ENCODE measurements around the gene MICB. TPM values are rescaled to one million over a fixed set of nuclear protein-coding genes. Genes with fewer than 3 reads are reported as not detected.
A peak's percentile ranks its signal among the peaks of the same experiment; 100 is the strongest.
"Not testable (repeated sequence)": the region's sequence is repeated elsewhere in the genome, so short reads cannot be mapped to it uniquely, and the experiment has no call there.

The MICB gene
- polyA plus RNA-seq, 1 donor (not counting 4 experiments of a cell fraction or from before 2014, with no cell fraction given): 8.6 TPM

GRCh38 chr6:31493875-31494694 is 3.9 kb upstream of the MICB start:
- Histone ChIP-seq H3K79me2 (ENCODE audit: control insufficient read depth, insufficient read depth, low read length) (peaks cover 4% of the 10 kb centered on the region), H3K4me2 (ENCODE audit: control insufficient read depth, extremely low read depth, insufficient read depth, low read depth, low read length) (peak overlapping the region; percentile 84), H4K20me1 (ENCODE audit: control insufficient read depth, extremely low read depth, insufficient read depth, low read length) (no peaks in the 10 kb centered on the region), H2AFZ (ENCODE audit: control insufficient read depth, low read length) (peak overlapping the region; percentile 38), H3K27me3 (ENCODE audit: control insufficient read depth, extremely low read depth, insufficient read depth, low read length) (no peaks in the 10 kb centered on the region), H3K27ac (ENCODE audit: control insufficient read depth, insufficient read depth, low read length) (peak overlapping the region; percentile 69), H3K4me1 (ENCODE audit: control insufficient read depth, extremely low read depth, insufficient read depth, low read length) (peaks cover 26% of the 10 kb centered on the region), H3K9me3 (ENCODE audit: control insufficient read depth, low read depth, low read length) (no peaks in the 10 kb centered on the region), H3K36me3 (ENCODE audit: control insufficient read depth in 2 of 2, extremely low read depth in 1 of 2, insufficient read depth in 2 of 2, low read length in 2 of 2) (no peaks in the 10 kb centered on the region), H3K4me3 (ENCODE audit: control insufficient read depth in 2 of 3, extremely low read depth in 1 of 3, insufficient read depth in 2 of 3, low read depth in 1 of 3, low read length in 3 of 3) (peak overlapping the region; percentile 36 to 56 (median 55)), H3K9me1 (ENCODE audit: control insufficient read depth, extremely low read depth, insufficient read depth, low read length) (no peaks in the 10 kb centered on the region), H3K9ac (ENCODE audit: control insufficient read depth, extremely low read depth, insufficient read depth, low read length) (peak overlapping the region; percentile 48)
- dilution Hi-C loops (cut with MboI; ENCODE audit: extremely low pct_ligation_motif_present, low sequenced_read_pairs): no loop called here
- no peak for FAIRE-seq
- TF ChIP-seq, protein P1, sequence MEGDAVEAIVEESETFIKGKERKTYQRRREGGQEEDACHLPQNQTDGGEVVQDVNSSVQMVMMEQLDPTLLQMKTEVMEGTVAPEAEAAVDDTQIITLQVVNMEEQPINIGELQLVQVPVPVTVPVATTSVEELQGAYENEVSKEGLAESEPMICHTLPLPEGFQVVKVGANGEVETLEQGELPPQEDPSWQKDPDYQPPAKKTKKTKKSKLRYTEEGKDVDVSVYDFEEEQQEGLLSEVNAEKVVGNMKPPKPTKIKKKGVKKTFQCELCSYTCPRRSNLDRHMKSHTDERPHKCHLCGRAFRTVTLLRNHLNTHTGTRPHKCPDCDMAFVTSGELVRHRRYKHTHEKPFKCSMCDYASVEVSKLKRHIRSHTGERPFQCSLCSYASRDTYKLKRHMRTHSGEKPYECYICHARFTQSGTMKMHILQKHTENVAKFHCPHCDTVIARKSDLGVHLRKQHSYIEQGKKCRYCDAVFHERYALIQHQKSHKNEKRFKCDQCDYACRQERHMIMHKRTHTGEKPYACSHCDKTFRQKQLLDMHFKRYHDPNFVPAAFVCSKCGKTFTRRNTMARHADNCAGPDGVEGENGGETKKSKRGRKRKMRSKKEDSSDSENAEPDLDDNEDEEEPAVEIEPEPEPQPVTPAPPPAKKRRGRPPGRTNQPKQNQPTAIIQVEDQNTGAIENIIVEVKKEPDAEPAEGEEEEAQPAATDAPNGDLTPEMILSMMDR (optimal IDR thresholded peaks at IDR 0.05 in 1 of 3, IDR thresholded peaks at IDR 0.05 in 1 of 3, conservative IDR thresholded peaks at IDR 0.05 in 1 of 3; ENCODE audit: extremely low read depth in 1 of 3, insufficient read depth in 2 of 3, low read length in 3 of 3): peak; percentile 82 to 86 (median 85)
- no peak for TF ChIP-seq EZH2 (IDR thresholded peaks at IDR 0.05; ENCODE audit: low read length)
- no peak for DNase-seq (ENCODE audit: low read depth, low spot score)

- Histone ChIP-seq H3K4me3 (ENCODE audit: control insufficient read depth in 2 of 3, extremely low read depth in 1 of 3, insufficient read depth in 2 of 3, low read depth in 1 of 3, low read length in 3 of 3) (peak overlapping the region in 2 of 3 experiments; percentile 36 to 46), H3K4me1 (ENCODE audit: control insufficient read depth, extremely low read depth, insufficient read depth, low read length) (peaks cover 27% of the 10 kb centered on the region), H3K79me2 (ENCODE audit: control insufficient read depth, insufficient read depth, low read length) (peaks cover 9% of the 10 kb centered on the region), H3K9me1 (ENCODE audit: control insufficient read depth, extremely low read depth, insufficient read depth, low read length) (no peaks in the 10 kb centered on the region), H3K4me2 (ENCODE audit: control insufficient read depth, extremely low read depth, insufficient read depth, low read depth, low read length) (peak overlapping the region; percentile 84), H3K27ac (ENCODE audit: control insufficient read depth, insufficient read depth, low read length) (peak overlapping the region; percentile 69), H3K9ac (ENCODE audit: control insufficient read depth, extremely low read depth, insufficient read depth, low read length) (peak overlapping the region; percentile 48), H4K20me1 (ENCODE audit: control insufficient read depth, extremely low read depth, insufficient read depth, low read length) (no peaks in the 10 kb centered on the region), H3K9me3 (ENCODE audit: control insufficient read depth, low read depth, low read length) (no peaks in the 10 kb centered on the region), H3K27me3 (ENCODE audit: control insufficient read depth, extremely low read depth, insufficient read depth, low read length) (no peaks in the 10 kb centered on the region), H3K36me3 (ENCODE audit: control insufficient read depth in 2 of 2, extremely low read depth in 1 of 2, insufficient read depth in 2 of 2, low read length in 2 of 2) (no peaks in the 10 kb centered on the region), H2AFZ (ENCODE audit: control insufficient read depth, low read length) (no peak overlapping the region)
- dilution Hi-C loops (cut with MboI; ENCODE audit: extremely low pct_ligation_motif_present, low sequenced_read_pairs): no loop called here
- FAIRE-seq (no peak), DNase-seq (ENCODE audit: low read depth, low spot score) (no peak)
- no peak for TF ChIP-seq EZH2 (IDR thresholded peaks at IDR 0.05; ENCODE audit: low read length)
- TF ChIP-seq, protein P1 (optimal IDR thresholded peaks at IDR 0.05 in 1 of 3, IDR thresholded peaks at IDR 0.05 in 1 of 3, conservative IDR thresholded peaks at IDR 0.05 in 1 of 3; ENCODE audit: extremely low read depth in 1 of 3, insufficient read depth in 2 of 3, low read length in 3 of 3): no peak
These were observed 2.4 kb upstream of the MICB start for GRCh38 chr6:31495580-31495979.

GRCh38 chr6:31496826-31497225 is 1.1 kb upstream of the MICB start:
- peaks cover 15% of the 10 kb centered on the region for H3K79me2 ChIP-seq (ENCODE audit: control insufficient read depth, insufficient read depth, low read length)
- H3K27ac ChIP-seq (ENCODE audit: control insufficient read depth, insufficient read depth, low read length); H3K9me1 ChIP-seq (ENCODE audit: control insufficient read depth, extremely low read depth, insufficient read depth, low read length); DNase-seq (ENCODE audit: low read depth, low spot score); H3K9ac ChIP-seq (ENCODE audit: control insufficient read depth, extremely low read depth, insufficient read depth, low read length); H3K27me3 ChIP-seq (ENCODE audit: control insufficient read depth, extremely low read depth, insufficient read depth, low read length); H3K4me3 ChIP-seq (ENCODE audit: control insufficient read depth in 2 of 3, extremely low read depth in 1 of 3, insufficient read depth in 2 of 3, low read depth in 1 of 3, low read length in 3 of 3); dilution Hi-C loops (cut with MboI; ENCODE audit: extremely low pct_ligation_motif_present, low sequenced_read_pairs); H3K9me3 ChIP-seq (ENCODE audit: control insufficient read depth, low read depth, low read length); FAIRE-seq; H4K20me1 ChIP-seq (ENCODE audit: control insufficient read depth, extremely low read depth, insufficient read depth, low read length); H3K36me3 ChIP-seq (ENCODE audit: control insufficient read depth in 2 of 2, extremely low read depth in 1 of 2, insufficient read depth in 2 of 2, low read length in 2 of 2); H2AFZ ChIP-seq (ENCODE audit: control insufficient read depth, low read length): not testable (repeated sequence)
- H3K4me1 ChIP-seq (ENCODE audit: control insufficient read depth, extremely low read depth, insufficient read depth, low read length): peaks cover 24% of the 10 kb centered on the region
- H3K4me2 ChIP-seq (ENCODE audit: control insufficient read depth, extremely low read depth, insufficient read depth, low read depth, low read length): peak overlapping the region; percentile 83

All from keratinocyte (primary cell).